ENCODE measurements around the gene SH2D2A.

DNA sequence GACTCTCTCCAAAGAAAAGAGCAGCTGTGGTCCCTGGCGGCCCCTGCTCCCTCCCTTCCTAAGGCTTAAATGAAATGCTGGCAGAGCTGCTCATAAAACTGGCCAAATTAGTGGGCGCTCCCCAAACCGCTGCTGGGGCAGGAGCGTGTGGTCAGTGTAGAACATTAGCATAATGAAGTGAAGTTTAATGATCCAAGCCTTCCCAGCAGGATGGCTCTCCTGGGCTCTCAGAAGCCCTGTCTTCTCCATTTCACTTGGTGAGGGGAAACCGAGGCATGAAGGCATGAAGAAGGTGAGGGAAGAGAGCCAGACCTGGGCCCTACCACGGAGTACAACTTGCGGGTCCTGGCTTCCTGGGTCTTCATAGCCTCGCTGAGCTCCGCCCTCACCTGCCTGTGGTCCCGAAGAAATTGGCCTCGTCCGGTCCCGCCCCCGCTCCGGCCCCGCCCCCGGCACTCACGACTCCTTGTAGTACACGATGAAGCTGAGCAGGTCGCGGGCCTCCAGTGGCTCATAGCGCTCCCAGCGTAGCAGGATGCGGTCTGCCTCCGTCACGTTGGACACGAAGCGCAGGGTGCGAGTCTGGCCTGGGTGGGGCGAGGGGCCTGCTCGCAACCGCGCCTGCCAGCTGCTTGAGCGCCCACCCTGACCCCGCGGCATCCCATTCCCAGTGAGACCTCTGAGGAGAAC lies 32.0 kb upstream of the SH2D2A start:
- TF ChIP-seq RAD21 (conservative IDR thresholded peaks at IDR 0.05) (no peak), EP300 (conservative IDR thresholded peaks at IDR 0.05; ENCODE audit: poor library complexity, severe bottlenecking) (no peak), MXI1 (conservative IDR thresholded peaks at IDR 0.05; ENCODE audit: poor library complexity, severe bottlenecking) (no peak), EZH2 (IDR thresholded peaks at IDR 0.05; ENCODE audit: borderline replicate concordance, insufficient read depth, low read length, poor library complexity, severe bottlenecking) (no peak), POLR2AphosphoS5 (IDR thresholded peaks at IDR 0.05) (no peak), TAF1 (IDR thresholded peaks at IDR 0.05; ENCODE audit: low read depth) (no peak)
- TF ChIP-seq, protein P1, sequence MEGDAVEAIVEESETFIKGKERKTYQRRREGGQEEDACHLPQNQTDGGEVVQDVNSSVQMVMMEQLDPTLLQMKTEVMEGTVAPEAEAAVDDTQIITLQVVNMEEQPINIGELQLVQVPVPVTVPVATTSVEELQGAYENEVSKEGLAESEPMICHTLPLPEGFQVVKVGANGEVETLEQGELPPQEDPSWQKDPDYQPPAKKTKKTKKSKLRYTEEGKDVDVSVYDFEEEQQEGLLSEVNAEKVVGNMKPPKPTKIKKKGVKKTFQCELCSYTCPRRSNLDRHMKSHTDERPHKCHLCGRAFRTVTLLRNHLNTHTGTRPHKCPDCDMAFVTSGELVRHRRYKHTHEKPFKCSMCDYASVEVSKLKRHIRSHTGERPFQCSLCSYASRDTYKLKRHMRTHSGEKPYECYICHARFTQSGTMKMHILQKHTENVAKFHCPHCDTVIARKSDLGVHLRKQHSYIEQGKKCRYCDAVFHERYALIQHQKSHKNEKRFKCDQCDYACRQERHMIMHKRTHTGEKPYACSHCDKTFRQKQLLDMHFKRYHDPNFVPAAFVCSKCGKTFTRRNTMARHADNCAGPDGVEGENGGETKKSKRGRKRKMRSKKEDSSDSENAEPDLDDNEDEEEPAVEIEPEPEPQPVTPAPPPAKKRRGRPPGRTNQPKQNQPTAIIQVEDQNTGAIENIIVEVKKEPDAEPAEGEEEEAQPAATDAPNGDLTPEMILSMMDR (IDR thresholded peaks at IDR 0.05; ENCODE audit: poor library complexity, severe bottlenecking), result no peak
- TF ChIP-seq, protein P2, sequence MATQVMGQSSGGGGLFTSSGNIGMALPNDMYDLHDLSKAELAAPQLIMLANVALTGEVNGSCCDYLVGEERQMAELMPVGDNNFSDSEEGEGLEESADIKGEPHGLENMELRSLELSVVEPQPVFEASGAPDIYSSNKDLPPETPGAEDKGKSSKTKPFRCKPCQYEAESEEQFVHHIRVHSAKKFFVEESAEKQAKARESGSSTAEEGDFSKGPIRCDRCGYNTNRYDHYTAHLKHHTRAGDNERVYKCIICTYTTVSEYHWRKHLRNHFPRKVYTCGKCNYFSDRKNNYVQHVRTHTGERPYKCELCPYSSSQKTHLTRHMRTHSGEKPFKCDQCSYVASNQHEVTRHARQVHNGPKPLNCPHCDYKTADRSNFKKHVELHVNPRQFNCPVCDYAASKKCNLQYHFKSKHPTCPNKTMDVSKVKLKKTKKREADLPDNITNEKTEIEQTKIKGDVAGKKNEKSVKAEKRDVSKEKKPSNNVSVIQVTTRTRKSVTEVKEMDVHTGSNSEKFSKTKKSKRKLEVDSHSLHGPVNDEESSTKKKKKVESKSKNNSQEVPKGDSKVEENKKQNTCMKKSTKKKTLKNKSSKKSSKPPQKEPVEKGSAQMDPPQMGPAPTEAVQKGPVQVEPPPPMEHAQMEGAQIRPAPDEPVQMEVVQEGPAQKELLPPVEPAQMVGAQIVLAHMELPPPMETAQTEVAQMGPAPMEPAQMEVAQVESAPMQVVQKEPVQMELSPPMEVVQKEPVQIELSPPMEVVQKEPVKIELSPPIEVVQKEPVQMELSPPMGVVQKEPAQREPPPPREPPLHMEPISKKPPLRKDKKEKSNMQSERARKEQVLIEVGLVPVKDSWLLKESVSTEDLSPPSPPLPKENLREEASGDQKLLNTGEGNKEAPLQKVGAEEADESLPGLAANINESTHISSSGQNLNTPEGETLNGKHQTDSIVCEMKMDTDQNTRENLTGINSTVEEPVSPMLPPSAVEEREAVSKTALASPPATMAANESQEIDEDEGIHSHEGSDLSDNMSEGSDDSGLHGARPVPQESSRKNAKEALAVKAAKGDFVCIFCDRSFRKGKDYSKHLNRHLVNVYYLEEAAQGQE (IDR thresholded peaks at IDR 0.05; ENCODE audit: borderline replicate concordance), result no peak
